ENCODE data around the gene COLEC11. TPM values are rescaled to one million over a fixed set of nuclear protein-coding genes. Genes with fewer than 3 reads are reported as not detected.
A peak's percentile ranks its signal among the peaks of the same experiment; 100 is the strongest.

The COLEC11 gene
- total RNA-seq, 1 donor from 2014 or later, result not detected

DNA sequence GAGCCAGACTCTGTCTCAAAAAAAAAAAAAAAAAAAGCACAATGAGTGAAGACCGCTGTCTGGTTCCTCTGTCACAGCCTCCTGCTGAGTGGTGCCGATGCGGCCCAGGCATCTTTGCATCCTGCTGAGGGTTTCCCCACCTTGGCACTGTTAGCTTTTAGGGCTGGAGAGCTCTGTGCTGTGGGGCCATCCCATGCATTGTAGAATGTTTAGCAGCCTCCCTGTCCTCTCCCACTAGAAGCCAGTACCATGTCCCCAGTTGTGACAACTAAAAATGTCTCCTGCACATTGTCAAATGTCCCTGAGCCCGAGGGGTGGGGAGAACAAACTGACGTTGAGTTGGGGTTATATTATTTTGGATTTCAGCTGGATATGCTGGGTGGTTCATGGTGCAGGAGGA lies 7.9 kb upstream of the COLEC11 start:
- no peak for DNase-seq (ENCODE audit: low spot score, unreplicated experiment)
- Mint-ChIP-seq H3K36me3 (ENCODE audit: insufficient read depth) (peaks cover 12% of the 10 kb centered on the region), H3K9me3 (ENCODE audit: low read depth) (peaks cover 7% of the 10 kb centered on the region), H3K27me3 (no peaks in the 10 kb centered on the region), H3K4me3 (ENCODE audit: low read depth) (no peak overlapping the region), H3K4me1 (ENCODE audit: low read depth) (peaks cover 6% of the 10 kb centered on the region), H3K27ac (no peak overlapping the region)
- TF ChIP-seq, protein P1, sequence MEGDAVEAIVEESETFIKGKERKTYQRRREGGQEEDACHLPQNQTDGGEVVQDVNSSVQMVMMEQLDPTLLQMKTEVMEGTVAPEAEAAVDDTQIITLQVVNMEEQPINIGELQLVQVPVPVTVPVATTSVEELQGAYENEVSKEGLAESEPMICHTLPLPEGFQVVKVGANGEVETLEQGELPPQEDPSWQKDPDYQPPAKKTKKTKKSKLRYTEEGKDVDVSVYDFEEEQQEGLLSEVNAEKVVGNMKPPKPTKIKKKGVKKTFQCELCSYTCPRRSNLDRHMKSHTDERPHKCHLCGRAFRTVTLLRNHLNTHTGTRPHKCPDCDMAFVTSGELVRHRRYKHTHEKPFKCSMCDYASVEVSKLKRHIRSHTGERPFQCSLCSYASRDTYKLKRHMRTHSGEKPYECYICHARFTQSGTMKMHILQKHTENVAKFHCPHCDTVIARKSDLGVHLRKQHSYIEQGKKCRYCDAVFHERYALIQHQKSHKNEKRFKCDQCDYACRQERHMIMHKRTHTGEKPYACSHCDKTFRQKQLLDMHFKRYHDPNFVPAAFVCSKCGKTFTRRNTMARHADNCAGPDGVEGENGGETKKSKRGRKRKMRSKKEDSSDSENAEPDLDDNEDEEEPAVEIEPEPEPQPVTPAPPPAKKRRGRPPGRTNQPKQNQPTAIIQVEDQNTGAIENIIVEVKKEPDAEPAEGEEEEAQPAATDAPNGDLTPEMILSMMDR (IDR thresholded peaks at IDR 0.05; ENCODE audit: unreplicated experiment), result no peak

DNA sequence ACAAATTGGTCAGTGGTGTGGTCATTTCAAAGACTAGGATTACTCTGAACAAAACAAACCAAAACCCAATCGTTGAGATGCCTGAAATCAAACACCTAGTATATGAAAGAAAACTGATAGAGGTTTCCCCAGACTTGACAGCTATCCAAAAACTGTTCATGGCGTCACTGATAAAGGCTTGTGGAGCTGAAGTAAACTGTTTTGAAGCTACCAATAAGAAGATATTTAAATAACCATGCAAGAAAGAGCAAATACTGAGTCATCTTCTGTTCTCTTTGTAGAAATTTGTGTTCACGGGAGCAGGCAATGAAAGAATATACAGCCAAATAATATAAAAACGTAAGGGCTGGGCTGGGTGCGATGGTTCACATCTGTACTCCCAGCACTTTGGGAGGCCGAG lies 7.5 kb upstream of the COLEC11 start:
- H3K27ac Mint-ChIP-seq, result no peak overlapping the region
- TF ChIP-seq, protein P1 (IDR thresholded peaks at IDR 0.05; ENCODE audit: unreplicated experiment), result no peak
- no peak overlapping the region for H3K4me3 Mint-ChIP-seq (ENCODE audit: low read depth)
- H3K36me3 Mint-ChIP-seq (ENCODE audit: insufficient read depth), result peaks cover 13% of the 10 kb centered on the region
- no peak for DNase-seq (ENCODE audit: low spot score, unreplicated experiment)
- peaks cover 6% of the 10 kb centered on the region for H3K4me1 Mint-ChIP-seq (ENCODE audit: low read depth)
- no peaks in the 10 kb centered on the region for H3K27me3 Mint-ChIP-seq
- peaks cover 7% of the 10 kb centered on the region for H3K9me3 Mint-ChIP-seq (ENCODE audit: low read depth)

DNA sequence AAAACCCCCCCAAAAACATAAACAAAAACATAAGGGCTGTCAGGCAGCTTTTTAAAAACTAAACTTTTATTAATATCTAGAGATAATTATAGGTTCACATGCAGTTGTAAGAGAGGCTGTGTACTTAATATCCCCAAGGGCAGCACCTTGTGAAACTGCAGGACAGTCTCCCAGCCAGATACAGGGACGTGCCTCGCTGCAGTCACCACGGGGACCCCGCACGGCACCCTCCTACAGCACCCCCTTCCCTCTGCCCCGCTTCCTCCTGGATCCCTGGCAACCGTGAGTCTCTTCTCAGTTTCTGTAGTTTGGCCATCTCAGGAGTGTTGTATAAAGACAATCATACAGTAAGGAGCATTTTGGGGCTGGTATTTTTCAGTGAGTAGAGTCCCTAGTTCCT lies 6.8 kb upstream of the COLEC11 start:
- peaks cover 18% of the 10 kb centered on the region for H3K36me3 Mint-ChIP-seq (ENCODE audit: insufficient read depth)
- TF ChIP-seq, protein P1 (IDR thresholded peaks at IDR 0.05; ENCODE audit: unreplicated experiment), result no peak
- H3K4me1 Mint-ChIP-seq (ENCODE audit: low read depth), result peaks cover 6% of the 10 kb centered on the region
- H3K27me3 Mint-ChIP-seq, result no peaks in the 10 kb centered on the region
- H3K27ac Mint-ChIP-seq, result no peak overlapping the region
- no peak overlapping the region for H3K4me3 Mint-ChIP-seq (ENCODE audit: low read depth)
- no peak for DNase-seq (ENCODE audit: low spot score, unreplicated experiment)
- peaks cover 7% of the 10 kb centered on the region for H3K9me3 Mint-ChIP-seq (ENCODE audit: low read depth)

DNA sequence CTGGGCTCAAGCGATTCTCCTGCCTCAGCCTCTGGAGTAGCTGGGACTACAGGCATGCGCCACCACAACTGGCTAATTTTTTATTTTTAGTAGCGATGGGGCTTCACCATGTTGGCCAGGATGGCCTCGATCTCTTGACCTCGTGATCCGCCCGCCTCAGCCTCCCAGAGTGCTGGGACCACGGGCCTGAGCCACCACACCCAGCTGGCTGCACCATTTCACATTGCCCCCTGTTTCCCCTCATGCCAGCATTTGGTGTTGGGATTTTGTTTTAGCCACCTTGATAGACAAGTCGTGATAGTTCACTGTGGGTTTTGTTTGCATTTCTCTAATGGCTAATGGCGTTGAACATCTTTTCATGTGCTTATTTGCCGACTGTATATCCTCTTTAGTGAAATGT lies 5.8 kb upstream of the COLEC11 start:
- Mint-ChIP-seq H3K27me3 (no peaks in the 10 kb centered on the region), H3K4me3 (ENCODE audit: low read depth) (no peak overlapping the region), H3K9me3 (ENCODE audit: low read depth) (peaks cover 7% of the 10 kb centered on the region), H3K4me1 (ENCODE audit: low read depth) (peaks cover 6% of the 10 kb centered on the region), H3K27ac (peak overlapping the region; percentile 1), H3K36me3 (ENCODE audit: insufficient read depth) (peaks cover 21% of the 10 kb centered on the region)
- TF ChIP-seq, protein P1 (IDR thresholded peaks at IDR 0.05; ENCODE audit: unreplicated experiment), result no peak
- DNase-seq (ENCODE audit: low spot score, unreplicated experiment), result no peak

DNA sequence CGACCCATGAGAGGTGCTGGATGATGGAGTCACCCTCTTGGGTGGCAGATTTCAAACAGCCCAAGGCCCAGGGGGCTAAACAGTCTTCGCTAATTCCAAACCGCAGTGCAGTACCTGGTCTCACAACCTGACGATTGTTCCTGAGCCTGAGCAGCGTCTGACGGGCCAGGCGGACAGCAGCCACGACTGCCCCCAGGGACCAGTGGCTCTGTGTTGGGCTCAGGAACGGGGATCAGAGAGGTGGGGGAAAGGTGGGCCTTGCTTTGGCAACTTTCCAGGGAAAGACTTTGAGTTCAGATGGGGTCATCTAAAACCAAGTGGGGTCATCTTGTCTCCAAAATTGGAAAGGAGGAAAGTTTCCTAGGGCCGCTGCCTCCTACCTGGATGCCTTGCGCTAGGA lies 492 bp downstream of the COLEC11 start:
- Mint-ChIP-seq H3K4me3 (ENCODE audit: low read depth) (no peak overlapping the region), H3K4me1 (ENCODE audit: low read depth) (peaks cover 8% of the 10 kb centered on the region), H3K27ac (no peak overlapping the region), H3K36me3 (ENCODE audit: insufficient read depth) (peaks cover 9% of the 10 kb centered on the region), H3K27me3 (peaks cover 8% of the 10 kb centered on the region), H3K9me3 (ENCODE audit: low read depth) (no peaks in the 10 kb centered on the region)
- no peak for DNase-seq (ENCODE audit: low spot score, unreplicated experiment)
- TF ChIP-seq, protein P1 (IDR thresholded peaks at IDR 0.05; ENCODE audit: unreplicated experiment), result no peak
